Sigmoid colon (tissue), 7 donors: ENCODE results near the gene CCNH. TPM values are rescaled to one million over a fixed set of nuclear protein-coding genes. Genes with fewer than 3 reads are reported as not detected.

Experiments used
- DNase-seq: peaks from one replicate; pipeline ENCODE4 v3.0.0-alpha.2; 2019
- H3K27ac ChIP-seq, 4 donors: fragments of 200-600 bp; sonication (generic); one replicate each; pipeline ENCODE4 v1.5.1; 2016 to 2019; ENCODE audit warnings: mild to moderate bottlenecking in 1 of 4
- H3K27me3 ChIP-seq, 3 donors: fragments of 200-600 bp; sonication (generic); one replicate each; pipeline ENCODE4 v1.5.1; 2019; ENCODE audit warnings: mild to moderate bottlenecking in 1 of 3
- H3K36me3 ChIP-seq, 4 donors: fragments of 200-600 bp; sonication (generic); one replicate each; pipeline ENCODE4 v1.5.1; 2016 to 2019
- H3K4me1 ChIP-seq, 4 donors: fragments of 200-600 bp; sonication (generic); one replicate each; pipeline ENCODE4 v1.5.1; 2017 to 2019
- H3K4me3 ChIP-seq, 4 donors: fragments of 200-600 bp; sonication (generic); one replicate each; pipeline ENCODE4 v1.5.1; 2017 to 2019; ENCODE audit warnings: mild to moderate bottlenecking in 2 of 4, moderate library complexity in 1 of 4
- H3K9me3 ChIP-seq, 4 donors: fragments of 200-600 bp in 3 of 4; sonication (generic) in 3 of 4; one replicate each; pipeline versions ENCODE4 v1.5.1 to v1.6.1; 2013 to 2019
- EP300 ChIP-seq, 4 donors: sonication (generic); formaldehyde crosslinking; IDR thresholded peaks; one replicate each; pipeline ENCODE4 v1.6.1; 2017; ENCODE audit warnings: antibody characterized with exemption in 4 of 4
- POLR2A ChIP-seq, 2 donors: fragments of 450-650 bp; IDR thresholded peaks; one replicate each; pipeline ENCODE4 v1.6.1; 2016; ENCODE audit warnings: antibody characterized with exemption in 2 of 2, mild to moderate bottlenecking in 2 of 2, moderate library complexity in 2 of 2
- POLR2AphosphoS5 ChIP-seq, 4 donors: sonication (generic); formaldehyde crosslinking; IDR thresholded peaks; one replicate each; pipeline ENCODE4 v1.6.1; 2017; ENCODE audit warnings: antibody characterized with exemption in 4 of 4
- WGBS, 2 donors: extraction: QIAGEN DNeasy Blood & Tissue Kit; methylation state at CpG; one replicate each; pipeline ENCODE4 v1.1.7; 2013; 5-methylcytosine and 5-hydroxymethylcytosine counted together
- intact Hi-C: fragments of 100-400 bp; cut with DNase I; formaldehyde crosslinking; loops from one replicate; pipeline ENCODE4 v1.15.1; 2023
- polyA plus RNA-seq, 3 donors: library from polyadenylated mRNA; stranded (reverse); fragments of 200-250 nt; gene quantifications; one replicate each; pipeline ENCODE4 v1.2.3, GENCODE V29; 2013
- total RNA-seq, 4 donors: library from RNA; depleted of rRNA; stranded (reverse); fragments of >200 nt; gene quantifications; one replicate each; pipeline ENCODE4 v1.1.0, GENCODE V29; 2016
- TF ChIP-seq, protein P1 (sequence below), 4 experiments: fragments of 450-650 bp in 3 of 4; fragments of 200-600 bp in 1 of 4; IDR thresholded peaks; one replicate each; pipeline ENCODE4 v1.5.1; 2016 to 2019; ENCODE audit warnings: antibody characterized with exemption in 4 of 4, mild to moderate bottlenecking in 3 of 4, moderate library complexity in 2 of 4
- donor health status: healthy with polysubstance abuse.
- donor health status: Bipolar disorder and iron deficiency.
- donor health status: healthy.

CCNH gene
- total and polyA plus RNA-seq, 7 donors: 32.1 to 92.7 (median 79.2) TPM

- no peak for TF ChIP-seq EP300 (IDR thresholded peaks at IDR 0.05)
- TF ChIP-seq POLR2AphosphoS5 (IDR thresholded peaks at IDR 0.05): no peak
- TF ChIP-seq, protein P1, sequence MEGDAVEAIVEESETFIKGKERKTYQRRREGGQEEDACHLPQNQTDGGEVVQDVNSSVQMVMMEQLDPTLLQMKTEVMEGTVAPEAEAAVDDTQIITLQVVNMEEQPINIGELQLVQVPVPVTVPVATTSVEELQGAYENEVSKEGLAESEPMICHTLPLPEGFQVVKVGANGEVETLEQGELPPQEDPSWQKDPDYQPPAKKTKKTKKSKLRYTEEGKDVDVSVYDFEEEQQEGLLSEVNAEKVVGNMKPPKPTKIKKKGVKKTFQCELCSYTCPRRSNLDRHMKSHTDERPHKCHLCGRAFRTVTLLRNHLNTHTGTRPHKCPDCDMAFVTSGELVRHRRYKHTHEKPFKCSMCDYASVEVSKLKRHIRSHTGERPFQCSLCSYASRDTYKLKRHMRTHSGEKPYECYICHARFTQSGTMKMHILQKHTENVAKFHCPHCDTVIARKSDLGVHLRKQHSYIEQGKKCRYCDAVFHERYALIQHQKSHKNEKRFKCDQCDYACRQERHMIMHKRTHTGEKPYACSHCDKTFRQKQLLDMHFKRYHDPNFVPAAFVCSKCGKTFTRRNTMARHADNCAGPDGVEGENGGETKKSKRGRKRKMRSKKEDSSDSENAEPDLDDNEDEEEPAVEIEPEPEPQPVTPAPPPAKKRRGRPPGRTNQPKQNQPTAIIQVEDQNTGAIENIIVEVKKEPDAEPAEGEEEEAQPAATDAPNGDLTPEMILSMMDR (IDR thresholded peaks at IDR 0.05): no peak
- no peak for TF ChIP-seq POLR2A (IDR thresholded peaks at IDR 0.05)
- Histone ChIP-seq H3K36me3 (peaks cover 0 to 59% (median 0%) of the 10 kb centered on the region in 4 donors), H3K9me3 (no peaks in the 10 kb centered on the region), H3K4me1 (no peaks in the 10 kb centered on the region), H3K27ac (no peak overlapping the region), H3K27me3 (no peaks in the 10 kb centered on the region), H3K4me3 (no peak overlapping the region)
- intact Hi-C loops: no loop called here
- 95 to 97% methylated on average over 2 of the region's 2 CpGs for WGBS, 2 donors
- no peak for DNase-seq
Measured at GRCh38 chr5:87367243-87367642, 45.5 kb downstream of the CCNH start.

DNA sequence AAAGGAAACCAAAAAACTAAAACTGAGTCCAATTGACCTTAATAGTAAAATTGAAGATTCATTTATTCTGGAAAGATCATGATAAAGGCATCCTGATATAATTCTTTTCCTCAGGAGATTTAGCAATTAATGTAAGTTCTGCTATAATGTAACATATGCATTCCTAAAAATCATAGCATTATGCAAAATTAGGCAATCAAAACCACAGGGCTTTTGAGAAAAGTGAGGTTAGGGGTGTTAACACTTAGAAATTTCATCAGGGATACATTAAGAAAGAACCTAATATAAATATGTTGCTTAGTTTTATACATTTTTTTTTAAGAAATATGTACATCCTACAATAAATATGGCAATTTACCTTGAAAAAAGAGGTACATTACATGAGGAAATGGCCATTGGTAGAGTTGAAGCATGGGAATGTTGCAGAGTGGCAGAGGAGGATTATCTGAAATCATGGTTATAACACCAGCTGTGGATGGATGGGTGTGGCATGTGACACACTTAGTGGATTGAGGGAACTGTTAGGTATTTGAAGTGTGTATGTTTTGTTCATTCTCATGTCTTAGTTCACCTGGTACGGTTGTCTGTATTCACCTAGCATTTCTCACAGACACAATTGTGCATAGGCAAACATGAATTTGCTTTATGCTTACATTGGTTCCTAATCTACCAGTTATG is 51.1 kb downstream of the CCNH start:
- no peak for DNase-seq
- Histone ChIP-seq H3K4me1 (no peaks in the 10 kb centered on the region), H3K36me3 (peaks cover 0 to 42% (median 0%) of the 10 kb centered on the region in 4 donors), H3K27me3 (no peaks in the 10 kb centered on the region), H3K27ac (no peak overlapping the region), H3K4me3 (no peak overlapping the region), H3K9me3 (no peaks in the 10 kb centered on the region)
- WGBS, 2 donors: 89 to 93% methylated on average over 1 of the region's 1 CpG
- intact Hi-C loops: no loop called here
- TF ChIP-seq POLR2AphosphoS5 (IDR thresholded peaks at IDR 0.05) (no peak), POLR2A (IDR thresholded peaks at IDR 0.05) (no peak), EP300 (IDR thresholded peaks at IDR 0.05) (no peak)
- TF ChIP-seq, protein P1 (IDR thresholded peaks at IDR 0.05): no peak

DNA sequence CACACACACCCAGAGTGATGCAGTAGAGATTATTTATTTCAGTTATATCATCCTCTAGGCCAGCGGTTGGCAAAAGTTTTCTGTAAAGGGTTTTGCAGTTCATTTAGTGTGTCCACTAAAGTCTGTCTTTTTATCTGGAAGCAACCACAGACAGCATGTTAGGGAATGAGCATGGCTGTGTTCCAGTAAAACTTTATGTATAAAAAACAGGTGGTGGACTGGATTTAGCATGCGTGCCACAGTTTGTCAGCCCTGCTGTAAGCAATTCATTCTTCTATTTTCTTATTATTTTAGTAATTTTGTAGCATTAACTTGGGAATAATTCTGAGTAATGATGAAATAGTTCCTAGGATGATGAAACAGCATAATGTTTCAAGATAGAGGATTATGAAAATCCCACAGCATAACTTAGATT is 51.7 kb downstream of the CCNH start:
- TF ChIP-seq POLR2A (IDR thresholded peaks at IDR 0.05): no peak
- TF ChIP-seq, protein P1 (IDR thresholded peaks at IDR 0.05): no peak
- TF ChIP-seq POLR2AphosphoS5 (IDR thresholded peaks at IDR 0.05): no peak
- TF ChIP-seq EP300 (IDR thresholded peaks at IDR 0.05): no peak
- DNase-seq: no peak
- Histone ChIP-seq H3K27me3 (no peaks in the 10 kb centered on the region), H3K9me3 (no peaks in the 10 kb centered on the region), H3K4me1 (no peaks in the 10 kb centered on the region), H3K36me3 (peaks cover 0 to 42% (median 0%) of the 10 kb centered on the region in 4 donors), H3K27ac (no peak overlapping the region), H3K4me3 (no peak overlapping the region)
- intact Hi-C loops: no loop called here
- 89 to 94% methylated on average over 2 of the region's 2 CpGs for WGBS, 2 donors

GRCh38 chr5:87360132-87360531 is 52.6 kb downstream of the CCNH start:
- TF ChIP-seq, protein P1 (IDR thresholded peaks at IDR 0.05): no peak
- TF ChIP-seq POLR2A (IDR thresholded peaks at IDR 0.05) (no peak), EP300 (IDR thresholded peaks at IDR 0.05) (no peak), POLR2AphosphoS5 (IDR thresholded peaks at IDR 0.05) (no peak)
- no peaks in the 10 kb centered on the region for H3K9me3 ChIP-seq
- WGBS, 2 donors: 89 to 98% methylated on average over 11 of the region's 11 CpGs
- H3K36me3 ChIP-seq: peaks cover 0 to 40% (median under 1%) of the 10 kb centered on the region in 4 donors
- H3K27ac ChIP-seq: no peak overlapping the region
- no peak overlapping the region for H3K4me3 ChIP-seq
- no peaks in the 10 kb centered on the region for H3K27me3 ChIP-seq
- intact Hi-C loops: no loop called here
- DNase-seq: no peak
- H3K4me1 ChIP-seq: no peaks in the 10 kb centered on the region

- Histone ChIP-seq H3K4me3 (no peak overlapping the region), H3K9me3 (no peaks in the 10 kb centered on the region), H3K27me3 (no peaks in the 10 kb centered on the region), H3K27ac (no peak overlapping the region), H3K36me3 (peaks cover 0 to 41% (median 2%) of the 10 kb centered on the region in 4 donors), H3K4me1 (no peaks in the 10 kb centered on the region)
- no peak for DNase-seq
- WGBS, 2 donors: 95 to 97% methylated on average over 2 of the region's 2 CpGs
- TF ChIP-seq, protein P1 (IDR thresholded peaks at IDR 0.05): no peak
- no peak for TF ChIP-seq POLR2AphosphoS5 (IDR thresholded peaks at IDR 0.05)
- TF ChIP-seq POLR2A (IDR thresholded peaks at IDR 0.05): no peak
- no peak for TF ChIP-seq EP300 (IDR thresholded peaks at IDR 0.05)
- intact Hi-C loops: no loop called here
Measured at GRCh38 chr5:87359106-87359505, 53.6 kb downstream of the CCNH start.
